Activated gamma-delta T cell treated with anti-CD3 and anti-CD28 coated beads, Interleukin-2, amount 50 U/mL, for 16 hours (primary cell): ENCODE data around the gene TTLL11.
"Not testable (repeated sequence)": the region's sequence is repeated elsewhere in the genome, so short reads cannot be mapped to it uniquely, and the experiment has no call there.

ENCODE experiments used
- DNase-seq: peaks from one replicate; pipeline ENCODE4 v3.0.0-alpha.2; 2020; ENCODE audit warnings: low read depth

The TTLL11 gene

GRCh38 chr9:121811140-121811539 lies 282.0 kb downstream of the TTLL11 start:
- no peak for DNase-seq

DNA sequence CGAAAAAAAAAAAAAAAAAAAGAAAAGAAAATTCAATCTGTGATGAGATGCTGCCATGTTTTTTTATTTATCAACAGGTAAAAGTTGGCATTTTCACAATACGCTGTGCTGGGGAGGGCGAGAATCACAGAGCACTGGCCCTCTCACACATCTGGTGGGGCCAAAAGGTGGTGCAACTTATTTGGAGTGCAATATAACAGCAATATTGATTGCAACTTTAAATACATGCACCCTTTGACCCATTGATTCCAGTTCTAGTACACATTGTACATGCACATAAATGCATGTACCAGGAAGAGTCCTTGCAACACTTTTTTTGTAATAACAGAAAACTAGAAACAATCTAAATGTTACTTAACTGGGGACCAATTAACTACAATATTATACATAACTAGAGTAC lies 282.6 kb downstream of the TTLL11 start:
- no peak for DNase-seq

GRCh38 chr9:121809356-121810050 lies 283.6 kb downstream of the TTLL11 start:
- DNase-seq: no peak

- no peak for DNase-seq
Measured at GRCh38 chr9:121808781-121809180, 284.3 kb downstream of the TTLL11 start.

GRCh38 chr9:121807823-121808278 lies 285.3 kb downstream of the TTLL11 start:
- no peak for DNase-seq

- DNase-seq: no peak
Measured at GRCh38 chr9:121807069-121807822, 285.9 kb downstream of the TTLL11 start.

DNA sequence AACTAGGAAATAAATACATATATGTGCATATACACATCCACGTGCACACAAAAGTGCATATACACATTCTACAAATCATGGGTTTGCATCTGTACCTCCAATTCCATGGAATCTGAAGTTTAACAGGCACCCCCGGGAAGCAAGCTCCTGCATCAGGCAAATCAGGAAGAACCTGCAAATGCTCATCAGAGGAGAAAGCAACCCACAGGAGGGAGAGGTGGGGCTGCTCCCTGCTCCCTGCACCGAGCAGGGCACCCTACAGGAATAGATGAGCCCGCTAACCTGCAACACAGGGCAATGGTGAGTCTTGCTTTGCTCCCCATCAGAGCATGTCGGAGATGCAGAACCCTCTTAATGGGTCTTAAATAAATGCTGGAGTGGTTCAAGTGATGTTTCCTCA lies 290.4 kb downstream of the TTLL11 start:
- DNase-seq: no peak

GRCh38 chr9:121801579-121801978 lies 291.5 kb downstream of the TTLL11 start:
- no peak for DNase-seq

DNA sequence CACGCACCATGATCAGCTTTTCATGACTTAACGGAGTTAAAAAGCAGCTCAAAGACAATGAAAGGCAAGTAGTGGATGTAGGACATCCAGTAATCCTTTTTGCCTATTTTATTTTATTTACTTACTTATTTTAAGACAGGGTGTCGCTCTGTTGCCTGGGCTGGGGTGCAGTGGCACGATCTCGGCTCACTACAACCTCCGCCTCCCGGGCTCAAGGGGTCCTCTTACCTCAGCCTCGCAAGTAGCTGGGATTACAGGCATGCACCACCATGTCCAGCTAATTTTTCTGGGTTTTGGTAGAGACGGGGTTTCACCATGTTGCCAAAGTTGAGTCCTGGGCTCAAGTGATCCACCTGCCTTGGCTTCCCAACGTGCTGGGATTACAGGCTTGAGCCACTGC lies 292.7 kb downstream of the TTLL11 start:
- no peak for DNase-seq

DNA sequence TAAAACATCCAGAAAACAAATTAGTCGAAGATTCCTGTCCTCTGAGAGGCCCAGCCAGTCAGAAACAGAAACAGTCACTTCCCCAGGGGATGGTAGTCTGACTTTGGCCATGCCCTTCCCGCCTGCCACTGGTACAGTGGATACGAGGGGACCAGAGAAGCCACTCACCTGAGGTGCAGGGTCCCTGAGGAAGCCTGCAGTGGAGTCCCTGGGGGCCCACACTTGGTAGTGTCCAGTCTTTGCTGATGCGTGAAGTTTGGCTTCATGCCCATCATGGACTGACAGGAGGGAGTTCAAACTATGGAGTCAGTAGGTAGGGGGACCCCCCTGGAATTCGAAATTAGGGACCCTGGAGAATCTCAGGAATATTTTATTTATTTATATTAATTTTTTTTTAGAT lies 294.2 kb downstream of the TTLL11 start:
- no peak for DNase-seq

DNA sequence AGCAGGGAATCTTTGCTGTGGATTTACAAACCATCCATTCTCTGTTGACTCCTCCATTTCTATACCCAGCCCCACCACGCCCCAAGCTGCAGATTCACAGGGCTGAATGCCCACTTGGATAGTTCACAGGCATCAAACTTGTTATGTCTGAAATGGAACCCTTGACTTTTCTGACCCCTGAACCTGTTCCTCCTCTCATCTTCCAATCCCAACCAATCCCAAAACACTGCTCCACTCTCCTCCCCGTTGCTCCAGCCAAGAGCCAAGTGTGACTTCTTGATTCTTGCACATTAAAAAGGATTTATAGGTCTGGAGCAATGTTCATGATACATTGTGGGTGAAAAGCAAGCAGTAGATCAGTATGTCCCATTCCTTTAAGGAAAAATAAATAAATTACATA lies 296.0 kb downstream of the TTLL11 start:
- DNase-seq: no peak

DNA sequence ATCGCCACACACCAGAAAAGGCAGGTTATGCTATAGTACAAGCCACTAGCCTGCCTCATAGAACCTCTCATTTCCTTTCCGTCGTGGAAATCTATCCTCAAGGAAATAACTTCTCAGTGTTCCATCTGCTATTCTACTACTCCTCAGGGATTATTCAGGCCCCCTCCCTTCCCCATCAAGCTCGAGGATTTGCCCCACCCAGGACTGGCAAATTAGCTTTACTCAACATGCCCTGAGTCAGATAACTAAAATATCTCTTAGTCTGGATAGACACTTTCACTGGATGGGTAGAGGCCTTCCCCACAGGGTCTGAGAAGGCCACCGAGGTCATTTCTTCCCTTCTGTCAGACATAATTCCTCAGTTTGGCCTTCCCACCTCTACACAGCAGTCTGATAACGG lies 298.8 kb downstream of the TTLL11 start:
- DNase-seq: not testable (repeated sequence)

DNA sequence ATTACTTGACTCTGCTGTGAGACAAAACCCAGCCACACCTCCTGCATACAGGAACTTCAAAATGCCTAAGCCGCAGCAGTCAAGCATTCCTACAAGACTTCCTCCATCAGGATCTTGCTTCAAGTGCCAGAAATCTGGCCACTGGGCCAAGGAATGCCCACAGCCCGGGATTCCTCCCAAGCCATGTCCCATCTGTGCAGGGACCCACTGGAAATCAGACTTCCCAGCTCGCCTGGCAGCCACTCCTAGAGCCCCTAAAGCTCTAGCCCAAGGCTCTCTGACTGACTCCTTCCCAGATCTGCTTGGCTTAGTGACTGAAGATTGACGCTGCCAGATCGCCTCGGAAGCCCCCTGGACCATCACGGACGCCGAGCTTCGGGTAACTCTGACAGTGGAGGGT lies 300.6 kb downstream of the TTLL11 start:
- DNase-seq: not testable (repeated sequence)

GRCh38 chr9:121790841-121791240 lies 302.3 kb downstream of the TTLL11 start:
- DNase-seq: no peak

DNA sequence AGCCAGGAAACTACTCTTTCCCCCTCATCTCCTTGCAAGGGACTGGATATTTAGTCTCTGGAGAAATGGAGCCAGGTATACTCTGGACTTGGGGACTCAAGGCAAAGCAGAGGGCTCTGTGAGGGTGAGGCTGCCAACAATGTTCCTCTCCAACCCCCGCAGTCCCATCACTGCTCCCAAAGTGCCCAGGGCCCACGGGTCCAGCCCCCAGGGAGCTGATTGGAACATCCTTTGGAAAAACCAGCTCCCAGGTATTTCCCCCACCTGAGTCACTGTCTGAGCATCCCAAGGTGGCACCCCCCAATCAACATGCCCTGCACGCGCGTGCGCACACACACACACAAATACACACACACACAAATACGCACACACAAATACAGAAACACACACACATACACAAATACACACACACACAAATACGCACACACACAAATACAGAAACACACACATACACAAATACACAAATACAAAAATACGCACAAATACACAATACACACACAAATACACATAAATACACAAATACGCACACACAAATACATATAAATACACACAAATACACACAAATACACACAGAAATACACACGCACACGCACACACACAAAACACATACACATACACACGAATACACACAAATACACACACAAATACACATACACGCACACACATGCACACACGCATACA lies 304.3 kb downstream of the TTLL11 start:
- DNase-seq: no peak

- DNase-seq: no peak
Measured at GRCh38 chr9:121786998-121787422, 306.1 kb downstream of the TTLL11 start.

GRCh38 chr9:121786543-121786948 lies 306.6 kb downstream of the TTLL11 start:
- no peak for DNase-seq

DNA sequence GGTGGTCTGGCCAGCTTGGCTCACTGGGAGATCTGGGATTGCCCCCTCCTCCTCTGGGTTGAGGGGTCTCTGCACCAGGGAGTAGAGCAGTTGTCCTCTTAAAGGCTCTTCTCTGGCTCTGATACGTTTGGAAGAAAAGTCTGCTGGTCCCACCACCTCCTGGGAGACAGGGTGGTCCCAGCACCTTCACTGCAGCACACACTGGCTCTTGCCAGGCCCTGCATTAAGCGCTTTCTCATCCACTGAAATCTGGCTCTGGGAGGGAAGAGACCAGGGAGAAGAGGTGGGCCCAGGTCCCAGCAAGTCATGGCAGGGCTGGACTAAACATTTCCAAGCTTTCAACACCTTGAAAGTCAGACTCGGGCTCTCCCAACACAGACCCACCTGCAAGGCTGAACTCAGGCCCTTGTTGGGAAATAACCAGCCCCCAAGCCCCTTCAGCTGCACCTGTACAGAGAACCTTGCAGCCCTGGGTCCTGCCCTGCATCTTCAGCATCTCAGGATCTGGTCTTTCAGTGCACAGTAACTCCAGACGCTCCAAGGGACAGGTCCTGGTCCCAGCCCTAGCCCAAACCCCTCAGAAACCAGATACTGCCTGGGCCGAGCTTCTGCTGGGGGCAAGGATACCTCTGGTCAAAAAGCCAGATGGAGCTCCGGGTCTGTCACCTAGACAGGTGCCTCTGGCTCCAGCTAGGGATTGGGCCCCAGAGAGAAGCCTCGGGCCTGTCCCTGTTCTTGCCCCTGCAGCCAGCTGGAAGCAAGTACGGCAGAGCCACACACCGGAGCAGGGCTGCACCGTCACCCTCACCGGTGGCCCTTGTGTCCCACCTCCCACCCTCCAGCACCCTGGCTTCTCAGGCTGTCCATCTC lies 307.2 kb downstream of the TTLL11 start:
- DNase-seq: no peak

GRCh38 chr9:121784731-121785411 lies 308.2 kb downstream of the TTLL11 start:
- DNase-seq: no peak

- no peak for DNase-seq
Measured at GRCh38 chr9:121783521-121784507, 309.3 kb downstream of the TTLL11 start.
